Left ventricle myocardium inferior (tissue), 1 donor: ENCODE measurements around the gene ARHGAP5. TPM values are rescaled to one million over a fixed set of nuclear protein-coding genes. Genes with fewer than 3 reads are reported as not detected.

Experiments used
- DNase-seq: peaks from one replicate; pipeline ENCODE4 v3.0.0-alpha.2; 2020
- H3K27ac ChIP-seq: fragments of 200-600 bp; replicated peaks from 2 replicates; pipeline ENCODE4 v1.8.0; 2021
- H3K27me3 ChIP-seq: fragments of 200-600 bp; 2 replicates; pipeline ENCODE4 v1.8.0; 2021; ENCODE audit warnings: low read depth
- H3K36me3 ChIP-seq: fragments of 200-600 bp; 2 replicates; pipeline ENCODE4 v1.8.0; 2021
- H3K4me1 ChIP-seq: fragments of 200-600 bp; 2 replicates; pipeline ENCODE4 v1.8.0; 2021
- H3K4me3 ChIP-seq: fragments of 200-600 bp; 2 replicates; pipeline ENCODE4 v1.8.0; 2021; ENCODE audit warnings: mild to moderate bottlenecking, moderate library complexity
- H3K9me3 ChIP-seq: fragments of 200-600 bp; replicated peaks from 2 replicates; pipeline ENCODE4 v1.8.0; 2021
- intact Hi-C: fragments of 100-400 bp; cut with micrococcal nuclease; formaldehyde crosslinking; loops from one replicate; pipeline ENCODE4 v1.11.0; 2022
- total RNA-seq: library from RNA; stranded (reverse); fragmentation: NEBNext Ultra II Directional; extraction: Animal tissue kit (Norgen Biotek cat#: 25700); gene quantifications from one replicate; pipeline ENCODE4 v1.2.1, GENCODE V29; 2021
- TF ChIP-seq, protein P1 (sequence below): fragments of 200-600 bp; IDR thresholded peaks from 2 replicates; pipeline ENCODE4 v1.8.0; 2021; ENCODE audit warnings: antibody characterized with exemption, mild to moderate bottlenecking, borderline replicate concordance
- donor health status: DM: no; HTN: yes; CAD: no; lungs with severe emphysema.

Gene ARHGAP5
- total RNA-seq, 1 donor from 2014 or later, result 238 TPM

GRCh38 chr14:32202998-32203882, 126.1 kb downstream of the ARHGAP5 start, which contains the start of gene RNU6-8:
Gene RNU6-8 (minus strand): TSS chr14:32203269.
- Histone ChIP-seq H3K4me1 (peaks cover 42% of the 10 kb centered on the region), H3K27ac (peak within 1 kb of the TSS; percentile 90), H3K36me3 (no peaks in the 10 kb centered on the region), H3K27me3 (no peaks in the 10 kb centered on the region), H3K9me3 (no peaks in the 10 kb centered on the region), H3K4me3 (peak within 1 kb of the TSS; percentile 77)
- TF ChIP-seq, protein P1, sequence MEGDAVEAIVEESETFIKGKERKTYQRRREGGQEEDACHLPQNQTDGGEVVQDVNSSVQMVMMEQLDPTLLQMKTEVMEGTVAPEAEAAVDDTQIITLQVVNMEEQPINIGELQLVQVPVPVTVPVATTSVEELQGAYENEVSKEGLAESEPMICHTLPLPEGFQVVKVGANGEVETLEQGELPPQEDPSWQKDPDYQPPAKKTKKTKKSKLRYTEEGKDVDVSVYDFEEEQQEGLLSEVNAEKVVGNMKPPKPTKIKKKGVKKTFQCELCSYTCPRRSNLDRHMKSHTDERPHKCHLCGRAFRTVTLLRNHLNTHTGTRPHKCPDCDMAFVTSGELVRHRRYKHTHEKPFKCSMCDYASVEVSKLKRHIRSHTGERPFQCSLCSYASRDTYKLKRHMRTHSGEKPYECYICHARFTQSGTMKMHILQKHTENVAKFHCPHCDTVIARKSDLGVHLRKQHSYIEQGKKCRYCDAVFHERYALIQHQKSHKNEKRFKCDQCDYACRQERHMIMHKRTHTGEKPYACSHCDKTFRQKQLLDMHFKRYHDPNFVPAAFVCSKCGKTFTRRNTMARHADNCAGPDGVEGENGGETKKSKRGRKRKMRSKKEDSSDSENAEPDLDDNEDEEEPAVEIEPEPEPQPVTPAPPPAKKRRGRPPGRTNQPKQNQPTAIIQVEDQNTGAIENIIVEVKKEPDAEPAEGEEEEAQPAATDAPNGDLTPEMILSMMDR, result peak; percentile 15
- intact Hi-C loops, result loop anchor here (5.0 kb wide), 1 partner anchor 126 kb away; the partner anchor contains the start of gene ARHGAP5
- DNase-seq, result peak; percentile 86

GRCh38 chr14:32203928-32204357, 126.8 kb downstream of the ARHGAP5 start:
- no peaks in the 10 kb centered on the region for H3K27me3 ChIP-seq
- H3K4me1 ChIP-seq, result peaks cover 42% of the 10 kb centered on the region
- H3K36me3 ChIP-seq, result no peaks in the 10 kb centered on the region
- TF ChIP-seq, protein P1, result no peak
- peak; percentile 21 for DNase-seq
- intact Hi-C loops, result loop anchor here (5.0 kb wide), 1 partner anchor 127 kb away; the partner anchor contains the start of gene ARHGAP5
- no peaks in the 10 kb centered on the region for H3K9me3 ChIP-seq
- peak overlapping the region; percentile 90 for H3K27ac ChIP-seq
- peak overlapping the region; percentile 77 for H3K4me3 ChIP-seq

DNA sequence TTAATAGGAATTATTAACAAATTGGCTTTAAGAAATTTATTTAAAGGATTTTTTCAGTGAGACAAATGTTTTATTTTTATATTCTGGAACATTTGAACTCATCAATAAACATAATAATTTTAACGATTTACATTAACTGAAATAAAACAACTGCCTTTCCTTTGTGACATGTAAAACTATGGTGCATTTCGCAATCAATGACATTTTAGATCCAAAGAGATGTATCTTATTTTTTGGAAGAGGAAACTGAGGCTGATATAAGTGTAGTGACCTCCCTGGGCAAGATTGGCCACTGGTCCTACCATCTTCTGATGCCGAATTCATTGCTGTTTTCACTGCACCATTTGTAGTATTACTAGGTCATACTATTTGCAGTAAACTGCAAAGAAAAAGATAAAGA, 128.4 kb downstream of the ARHGAP5 start:
- no peak overlapping the region for H3K4me3 ChIP-seq
- no peak for DNase-seq
- no peaks in the 10 kb centered on the region for H3K27me3 ChIP-seq
- TF ChIP-seq, protein P1, result no peak
- H3K27ac ChIP-seq, result no peak overlapping the region
- no peaks in the 10 kb centered on the region for H3K36me3 ChIP-seq
- no peaks in the 10 kb centered on the region for H3K9me3 ChIP-seq
- intact Hi-C loops, result no loop called here
- H3K4me1 ChIP-seq, result peaks cover 47% of the 10 kb centered on the region

- Histone ChIP-seq H3K36me3 (no peaks in the 10 kb centered on the region), H3K9me3 (no peaks in the 10 kb centered on the region), H3K27ac (no peak overlapping the region), H3K27me3 (no peaks in the 10 kb centered on the region), H3K4me3 (no peak overlapping the region), H3K4me1 (peaks cover 43% of the 10 kb centered on the region)
- intact Hi-C loops, result no loop called here
- no peak for DNase-seq
- TF ChIP-seq, protein P1, result no peak
Observed at GRCh38 chr14:32205984-32206383, 128.9 kb downstream of the ARHGAP5 start.

DNA sequence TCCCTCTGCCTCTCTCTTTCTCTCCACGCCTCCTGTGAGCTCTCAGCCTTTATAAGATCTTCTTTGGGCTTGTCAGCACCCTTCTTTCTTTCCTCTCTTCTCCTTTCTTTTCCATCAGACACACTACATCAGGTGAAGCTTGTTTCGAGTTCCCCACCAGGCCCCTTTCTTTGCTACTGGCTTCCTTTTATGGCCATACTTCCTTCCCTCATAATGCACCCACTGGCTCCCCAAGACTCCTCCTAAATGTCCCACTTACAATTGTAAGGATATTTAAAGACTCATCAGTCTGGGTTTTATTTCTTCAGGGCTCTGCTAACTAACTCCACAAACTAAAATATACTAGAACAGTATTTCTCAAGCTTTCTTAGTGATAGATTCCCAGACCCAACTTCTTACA, 129.4 kb downstream of the ARHGAP5 start:
- intact Hi-C loops, result no loop called here
- Histone ChIP-seq H3K36me3 (no peaks in the 10 kb centered on the region), H3K9me3 (no peaks in the 10 kb centered on the region), H3K27me3 (no peaks in the 10 kb centered on the region), H3K4me3 (no peak overlapping the region), H3K4me1 (peaks cover 37% of the 10 kb centered on the region), H3K27ac (peak overlapping the region; percentile 21)
- TF ChIP-seq, protein P1, result no peak
- no peak for DNase-seq
